Measurements from ENCODE around the gene LZTS3.

GRCh38 chr20:3126527-3126859 is 46.9 kb downstream of the LZTS3 start:
- TF ChIP-seq SP1 (IDR thresholded peaks at IDR 0.05; ENCODE audit: low read depth, low read length) (no peak), CREB1 (IDR thresholded peaks at IDR 0.05) (no peak), EZH2 (IDR thresholded peaks at IDR 0.05; ENCODE audit: low read depth, low read length, severe bottlenecking) (no peak), CEBPB (IDR thresholded peaks at IDR 0.05; ENCODE audit: low read depth, low read length) (no peak), CTCF (IDR thresholded peaks at IDR 0.05; ENCODE audit: control extremely low read depth in 1 of 3, insufficient read depth in 1 of 3, low read depth in 1 of 3, low read length in 3 of 3) (no peak), SP2 (IDR thresholded peaks at IDR 0.05; ENCODE audit: low read length) (no peak), USF2 (IDR thresholded peaks at IDR 0.05; ENCODE audit: low read length) (no peak), POLR2A (IDR thresholded peaks at IDR 0.05; ENCODE audit: control extremely low read depth in 1 of 2, low read depth in 2 of 2, low read length in 2 of 2) (no peak), MAX (IDR thresholded peaks at IDR 0.05) (no peak), ATF3 (IDR thresholded peaks at IDR 0.05; ENCODE audit: insufficient read depth, low read depth, low read length) (no peak), CHD2 (IDR thresholded peaks at IDR 0.05; ENCODE audit: low read length) (no peak), SIN3A (conservative IDR thresholded peaks at IDR 0.05 in 1 of 2, IDR thresholded peaks at IDR 0.05 in 1 of 2; ENCODE audit: low read depth in 1 of 2, low read length in 2 of 2) (no peak)

All from H1 (cell line).